GM12891 (cell line): ENCODE results near the gene CDCA4.

Source experiments
- DNase-seq: peaks from one replicate; pipeline ENCODE4 v3.0.0; 2011; ENCODE audit warnings: low spot score; ENCODE audit not compliant: insufficient read length
- FAIRE-seq: peaks from 2 replicates; lab custom pipeline; 2011; peaks lifted over from hg19 to GRCh38; lab: Jason Lieb, UNC
- PAX5 ChIP-seq: IDR thresholded peaks from 2 replicates; pipeline ENCODE4 v1.6.1; 2011; ENCODE audit warnings: low read length, moderate library complexity, mild to moderate bottlenecking; ENCODE audit not compliant: insufficient read depth, severe bottlenecking
- POLR2A ChIP-seq: IDR thresholded peaks from 2 replicates; pipeline ENCODE4 v1.6.1; 2011; ENCODE audit warnings: low read depth, low read length, control low read depth
- POLR2AphosphoS5 ChIP-seq: IDR thresholded peaks from 2 replicates; pipeline ENCODE4 v1.6.1; 2011; ENCODE audit warnings: low read depth, low read length, control low read depth
- POU2F2 ChIP-seq: IDR thresholded peaks from 2 replicates; pipeline ENCODE4 v1.6.1; 2011; ENCODE audit warnings: low read depth, mild to moderate bottlenecking, control low read depth, low read length, moderate library complexity
- SPI1 ChIP-seq: IDR thresholded peaks from 2 replicates; pipeline ENCODE4 v1.6.1; 2011; ENCODE audit warnings: low read depth, low read length, control low read depth
- TAF1 ChIP-seq: IDR thresholded peaks from 2 replicates; pipeline ENCODE4 v1.6.1; 2011; ENCODE audit warnings: low read depth, low read length, control low read depth

The CDCA4 gene

DNA sequence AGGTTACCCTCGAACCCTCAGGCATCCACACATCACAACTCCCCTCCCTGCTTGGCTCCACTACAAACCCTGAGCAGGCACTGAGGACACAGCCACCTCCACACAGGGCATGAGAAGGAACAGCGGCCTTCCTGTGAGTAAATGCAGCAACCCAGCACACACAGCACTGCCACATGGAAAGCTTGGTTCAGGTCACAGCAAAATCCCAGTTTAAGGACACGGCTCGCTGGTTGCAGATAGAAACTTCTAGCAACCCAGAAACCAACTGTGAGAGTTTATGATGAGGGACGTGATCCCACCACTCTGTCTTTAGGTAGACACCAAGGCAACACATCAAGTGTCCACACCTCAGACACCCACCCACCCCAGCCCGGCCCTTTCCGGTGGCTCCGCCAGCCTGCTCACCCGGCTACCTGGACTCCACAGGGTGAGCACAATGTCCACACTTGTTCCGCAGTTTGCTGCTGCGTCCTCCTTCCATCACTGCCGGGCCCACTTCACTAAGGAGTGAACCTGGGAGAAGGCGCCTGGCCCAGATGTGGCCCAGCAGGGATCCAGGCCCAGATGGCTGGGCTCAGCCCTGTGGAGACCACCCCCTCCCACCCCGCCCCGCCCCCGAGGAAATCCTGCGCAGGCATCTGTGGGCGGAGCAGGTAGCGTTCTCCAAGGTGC lies 13.2 kb downstream of the CDCA4 start:
- TF ChIP-seq POLR2AphosphoS5: peak; percentile 65
- no peak for TF ChIP-seq POU2F2
- DNase-seq (no peak), FAIRE-seq (no peak)

DNA sequence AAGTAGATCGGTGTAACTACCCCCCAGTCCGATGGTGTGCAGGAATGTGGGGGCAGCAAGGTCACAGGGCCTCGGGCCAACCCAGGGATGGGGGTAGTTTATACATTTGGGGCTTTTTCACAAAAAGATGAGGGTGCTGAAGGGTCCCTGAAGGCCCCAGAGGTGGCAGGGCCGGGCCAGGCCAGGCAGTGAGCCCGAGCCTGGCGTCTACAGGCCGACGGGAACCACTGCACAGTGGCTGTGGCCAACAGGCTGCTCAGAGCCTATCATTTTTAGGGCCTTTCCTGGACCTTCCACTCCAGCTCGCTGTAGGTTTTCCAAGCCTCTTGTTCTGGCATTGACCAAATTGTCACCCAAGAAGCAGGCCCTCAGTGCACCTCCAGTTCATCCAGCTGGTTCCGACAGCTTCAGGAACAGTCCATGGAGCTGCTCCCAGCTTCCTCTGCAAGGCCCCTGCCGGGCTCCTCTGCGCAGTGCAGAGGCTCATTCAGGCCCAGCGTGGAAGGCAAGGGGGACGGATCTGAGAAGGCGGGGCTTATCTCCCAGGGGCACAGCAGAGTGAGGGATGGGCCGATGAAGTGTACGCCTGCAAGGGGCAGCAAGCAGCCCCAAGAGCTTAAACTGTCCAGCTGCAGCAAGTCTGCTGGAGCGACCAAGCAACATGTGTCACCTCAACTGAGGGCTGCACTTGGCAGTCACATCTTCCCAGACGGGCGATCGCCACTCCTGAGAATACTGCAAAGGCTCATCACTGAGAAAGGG lies 13.9 kb downstream of the CDCA4 start:
- DNase-seq (no peak), FAIRE-seq (no peak)
- TF ChIP-seq TAF1 (no peak), SPI1 (no peak), POLR2A (no peak; the same call in 1 of the 2 replicates), POU2F2 (no peak), POLR2AphosphoS5 (no peak), PAX5 (no peak)

DNA sequence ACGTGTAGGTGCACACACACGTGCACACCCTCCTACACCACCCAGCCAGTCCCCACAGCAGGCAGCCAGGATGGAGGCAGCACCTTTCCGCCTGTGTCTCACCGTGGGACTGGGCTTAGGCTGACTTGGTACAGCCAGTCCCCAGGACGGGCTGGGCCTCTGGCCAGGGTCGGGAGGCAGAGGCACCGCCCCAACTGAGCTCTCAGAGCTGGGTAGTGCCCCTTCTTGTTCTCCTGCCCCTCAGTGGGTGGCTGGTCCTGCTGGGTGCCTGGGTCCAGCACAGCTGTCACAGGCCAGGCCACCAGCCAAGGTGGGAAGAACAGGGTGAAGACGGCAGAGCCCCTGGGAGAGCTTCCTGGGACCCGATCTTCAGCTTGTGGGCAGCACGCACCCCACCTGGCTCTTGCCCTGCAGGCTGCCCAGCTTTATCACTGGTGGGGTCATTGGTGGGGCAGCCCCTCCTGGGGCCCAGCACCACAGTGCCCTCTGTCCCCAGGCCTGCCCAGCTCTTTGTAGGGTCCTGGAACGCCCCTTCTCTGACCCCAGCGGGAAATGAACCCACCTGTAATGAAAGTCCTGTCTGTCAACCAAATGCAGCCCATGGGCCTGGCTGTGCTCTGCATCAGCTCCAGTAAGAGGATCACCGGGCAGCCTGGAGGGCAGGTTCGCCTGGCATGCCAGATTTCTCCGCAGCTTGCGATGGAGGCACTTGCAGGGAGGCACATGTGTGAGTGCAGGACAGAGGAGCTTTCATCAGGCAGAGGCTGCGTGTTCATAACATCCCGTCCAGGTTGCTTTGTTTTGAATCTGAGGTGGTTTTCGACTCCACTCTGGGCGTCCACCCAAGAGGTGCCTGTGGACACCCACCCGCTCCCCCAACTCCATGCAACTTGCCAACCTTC lies 14.7 kb downstream of the CDCA4 start:
- peak; percentile 37; the same call in 1 of the 2 replicates for TF ChIP-seq POLR2A
- TF ChIP-seq TAF1: no peak
- 0 out of 2 replicates have a peak, but pooled peaks have one; percentile 12 for TF ChIP-seq POLR2AphosphoS5
- FAIRE-seq: no peak
- no peak for DNase-seq

DNA sequence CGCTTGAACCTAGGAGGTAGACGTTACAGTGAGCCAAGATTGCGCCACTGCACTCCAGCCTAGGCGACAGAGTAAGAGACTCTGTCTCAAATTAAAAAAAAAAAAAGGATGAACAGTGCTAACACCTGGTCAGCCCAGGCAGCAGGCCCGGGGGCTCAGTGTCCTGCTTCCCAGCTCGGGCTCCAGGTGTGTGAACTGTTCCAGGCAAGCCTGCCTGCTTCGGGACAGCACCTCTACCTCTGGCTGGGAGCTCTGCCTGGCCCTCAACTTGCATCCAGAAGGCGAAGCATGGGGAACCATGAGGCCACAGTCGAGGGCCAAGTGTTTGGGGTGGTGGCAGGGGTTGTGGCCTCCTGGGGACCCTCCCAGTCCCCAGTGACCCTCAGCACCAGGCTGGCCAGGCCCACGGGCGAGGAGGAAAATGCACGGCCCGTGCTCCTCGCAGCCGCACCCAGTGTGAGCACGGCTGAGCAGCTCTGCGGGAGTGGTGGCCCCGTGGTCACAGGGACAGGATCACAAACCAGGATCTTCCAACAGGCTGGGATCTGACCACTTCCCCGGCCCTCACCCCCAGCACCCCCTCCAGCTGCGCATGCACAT lies 15.5 kb downstream of the CDCA4 start:
- TF ChIP-seq POLR2AphosphoS5 (no peak), POLR2A (no peak), POU2F2 (no peak), PAX5 (no peak), TAF1 (no peak), SPI1 (no peak)
- FAIRE-seq: no peak

DNA sequence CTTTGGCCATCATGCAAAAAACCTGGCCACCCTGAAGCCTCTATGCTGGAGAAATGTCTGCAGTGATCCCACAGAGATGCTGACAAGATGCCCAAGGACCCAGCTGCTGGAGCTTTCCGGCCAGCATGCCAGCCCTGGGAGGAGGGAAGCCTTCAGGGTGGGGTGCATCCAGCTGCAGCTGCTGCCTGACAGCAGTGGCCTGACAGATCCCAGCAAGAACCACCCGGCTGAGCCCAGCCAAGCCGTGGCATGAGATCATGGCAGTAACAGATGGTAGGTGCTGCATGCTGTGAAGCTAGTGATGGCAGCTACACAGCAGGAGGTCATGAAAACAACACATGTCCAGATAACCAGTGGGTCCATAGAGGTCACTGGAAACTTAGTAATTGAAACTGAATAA lies 21.5 kb downstream of the CDCA4 start:
- DNase-seq (no peak), FAIRE-seq (no peak)
- TF ChIP-seq PAX5 (no peak), SPI1 (no peak), TAF1 (no peak), POU2F2 (no peak), POLR2A (no peak), POLR2AphosphoS5 (no peak)

More for the DNA sequence above, 15.5 kb downstream of the CDCA4 start:
- no peak for DNase-seq

DNA sequence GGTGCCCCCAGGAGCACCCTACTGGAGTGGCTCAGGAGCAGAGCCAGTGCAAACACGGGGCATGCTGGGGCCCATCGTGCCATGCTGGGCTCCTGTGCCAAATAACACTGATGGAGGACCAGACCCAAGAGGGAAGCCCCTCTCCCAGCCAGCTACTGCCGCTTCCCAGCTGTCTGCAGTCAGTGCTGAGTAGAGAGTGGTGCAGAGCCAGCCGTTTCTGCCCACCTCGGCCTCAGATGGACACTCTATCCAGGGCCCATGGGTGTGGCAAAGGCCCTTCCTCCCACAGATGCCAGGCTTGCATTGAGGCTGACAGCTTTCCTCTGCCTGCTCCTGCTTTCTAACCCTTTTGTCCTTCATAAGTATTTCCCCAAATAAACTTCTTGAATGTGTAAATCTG lies 22.1 kb downstream of the CDCA4 start:
- TF ChIP-seq POU2F2 (no peak), PAX5 (no peak), POLR2AphosphoS5 (no peak), SPI1 (no peak), TAF1 (no peak), POLR2A (no peak)
- FAIRE-seq: no peak
- DNase-seq: no peak

DNA sequence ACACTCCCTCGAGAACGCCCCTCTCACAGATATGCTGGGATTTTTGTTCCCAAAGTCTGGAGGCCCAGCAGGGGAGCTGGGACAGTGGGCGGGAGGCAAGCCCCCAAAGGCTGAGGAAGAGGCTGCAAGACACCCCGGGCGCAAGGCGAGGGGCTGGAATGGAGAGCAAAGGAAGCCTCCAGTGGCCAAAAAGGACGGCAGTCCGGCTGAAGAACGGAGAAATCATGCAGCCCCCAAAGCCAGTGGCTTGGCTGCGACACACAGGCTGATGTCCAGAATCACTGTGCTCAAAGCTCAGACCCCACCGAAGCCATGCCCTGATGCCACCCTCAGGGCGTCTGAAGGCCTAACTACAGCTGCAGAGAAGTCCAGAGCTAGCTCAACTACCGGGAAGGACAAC lies 24.4 kb downstream of the CDCA4 start:
- no peak for DNase-seq
- TF ChIP-seq POLR2AphosphoS5: no peak
- TF ChIP-seq PAX5: no peak
- TF ChIP-seq SPI1: no peak
- no peak for TF ChIP-seq POLR2A
- no peak for TF ChIP-seq POU2F2
- no peak for TF ChIP-seq TAF1
- FAIRE-seq: no peak

DNA sequence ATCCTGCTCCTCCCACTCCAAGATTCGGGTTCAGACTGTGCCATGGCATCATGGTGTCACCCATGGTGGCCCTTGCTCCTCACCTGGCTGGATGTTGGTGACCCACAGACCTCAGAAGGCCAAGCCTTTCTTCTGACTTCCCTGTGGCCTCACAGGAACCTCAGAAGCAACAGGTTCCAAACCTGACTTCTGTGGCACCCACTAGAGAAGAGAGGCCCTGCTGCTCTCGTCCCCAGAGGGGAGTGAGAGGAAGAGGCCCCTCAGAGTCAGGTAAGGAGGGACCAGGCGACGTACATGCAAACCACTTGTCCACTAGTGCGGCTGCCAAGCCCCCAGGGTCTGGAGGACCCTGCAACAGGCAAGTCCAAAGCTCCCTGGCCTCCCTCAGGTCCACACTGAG lies 24.9 kb downstream of the CDCA4 start:
- FAIRE-seq (no peak), DNase-seq (no peak)
- no peak for TF ChIP-seq TAF1
- TF ChIP-seq POLR2AphosphoS5: no peak
- TF ChIP-seq SPI1: no peak

DNA sequence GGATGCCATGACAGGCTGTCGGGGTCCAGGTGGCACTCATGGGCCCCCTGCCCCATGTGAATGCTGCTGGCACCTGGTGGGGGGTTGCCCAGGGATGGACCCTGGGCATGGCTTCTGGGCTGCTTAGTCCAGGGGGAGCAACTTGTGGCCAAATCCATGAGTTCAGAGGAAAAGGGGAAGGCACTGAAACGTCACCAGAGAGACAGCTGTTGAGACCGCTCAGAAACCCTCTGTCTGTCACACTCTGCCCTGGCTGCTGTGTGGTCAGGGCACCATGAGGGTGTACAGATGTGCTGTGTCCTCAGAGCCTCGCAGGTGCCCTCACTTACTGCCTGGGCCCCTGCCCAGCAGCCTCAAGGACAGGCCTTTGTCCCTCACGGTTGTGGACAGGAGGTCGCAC lies 25.9 kb downstream of the CDCA4 start:
- DNase-seq (no peak), FAIRE-seq (no peak)

More for the DNA sequence above, 25.9 kb downstream of the CDCA4 start:
- no peak for TF ChIP-seq SPI1
- no peak for TF ChIP-seq POLR2AphosphoS5
- TF ChIP-seq TAF1: no peak
- no peak for TF ChIP-seq PAX5
- no peak for TF ChIP-seq POLR2A
- TF ChIP-seq POU2F2: no peak
